ENCODE measurements around the gene MAN2A2. TPM values are rescaled to one million over a fixed set of nuclear protein-coding genes. Genes with fewer than 3 reads are reported as not detected.

Gene MAN2A2
- total and polyA plus RNA-seq, 9 of the 15 experiments (the other 6 are each of a cell fraction or from before 2014, with no cell fraction given) = 7.3 to 151 (median 43.4) TPM

DNA sequence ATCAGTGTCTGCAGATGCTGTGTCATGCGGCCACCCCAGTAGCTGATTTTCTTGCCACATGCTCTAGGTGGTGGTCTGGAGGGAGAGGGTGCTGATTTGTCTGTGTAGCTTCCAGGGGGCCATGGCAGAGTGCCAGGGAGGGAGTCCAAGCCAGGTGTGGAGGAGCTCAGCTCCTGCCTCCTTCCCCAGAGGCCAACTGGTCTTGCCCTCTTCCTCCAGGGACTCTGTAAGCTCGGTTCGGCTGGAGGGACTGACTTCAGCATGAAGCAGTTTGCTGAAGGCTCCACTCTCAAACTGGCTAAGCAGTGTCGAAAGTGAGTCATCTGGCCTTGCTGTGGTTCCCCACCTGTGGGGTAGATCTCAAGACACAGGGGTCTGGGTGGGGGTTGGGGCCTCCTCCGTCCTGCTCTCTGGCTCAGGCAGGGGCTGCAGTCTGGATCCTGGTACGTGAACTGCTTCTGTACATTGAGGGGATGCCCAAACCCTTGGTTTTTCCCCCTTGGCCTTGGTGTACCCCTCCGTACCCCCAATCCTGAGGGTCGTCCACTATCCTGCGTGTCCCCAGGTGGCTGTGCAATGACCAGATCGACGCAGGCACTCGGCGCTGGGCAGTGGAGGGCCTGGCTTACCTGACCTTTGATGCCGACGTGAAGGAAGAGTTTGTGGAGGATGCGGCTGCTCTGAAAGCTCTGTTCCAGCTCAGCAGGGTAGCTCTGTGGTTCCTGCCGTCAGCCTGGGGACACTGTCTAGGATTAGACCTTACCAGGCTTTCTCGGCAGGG, 44.7 kb downstream of the MAN2A2 start:
- H4K20me1 ChIP-seq (replicated peaks; ENCODE audit: control insufficient read depth, insufficient read depth, low read length) = 0 out of 2 replicates have a peak, but pooled peaks cover 5% of the 10 kb centered on the region
- intact Hi-C loops (cut with micrococcal nuclease) = loop anchor here (5.0 kb wide), 1 partner anchor 85 kb away; no protein-coding TSS in a partner anchor
- WGBS (ENCODE audit: insufficient coverage, low coverage, missing lambda C conversion rate) = 83% methylated on average over 18 of the region's 18 CpGs
- H2AFZ ChIP-seq (ENCODE audit: low read depth, low read length) = no peak overlapping the region
- no peak overlapping the region for H3K4me2 ChIP-seq (ENCODE audit: insufficient read depth, low read length)
- FAIRE-seq (no peak), DNase-seq (ENCODE audit: extremely low read depth in 1 of 4, low spot score in 3 of 4) (peak in 1 of 4 experiments; percentile 41), ATAC-seq (no peak; the same call in 2 of the 3 replicates)
- no peaks in the 10 kb centered on the region for H3K79me2 ChIP-seq (ENCODE audit: control insufficient read depth, insufficient read depth, low read length)
- ChIA-PET CTCF (ENCODE audit: low intra/inter-chr PET ratio) (no interaction called here), POLR2A (interaction anchor here (0.5 to 3.0 kb wide), 15 partner anchors 9 to 289 kb away, joined by 3 to 20 read pairs (median 3); partner anchors contain the start of genes HDDC3, UNC45A and VPS33B)
- H3K27me3 ChIP-seq (ENCODE audit: control insufficient read depth in 2 of 2, insufficient read depth in 2 of 2, low read length in 2 of 2) = no peaks in the 10 kb centered on the region
- peaks cover 13 to 32% of the 10 kb centered on the region in 2 experiments; a peak in 4 of 5 replicates for H3K4me1 ChIP-seq (replicated peaks in 1 of 2; ENCODE audit: control insufficient read depth in 2 of 2, insufficient read depth in 2 of 2, low read length in 2 of 2)
- H3K36me3 ChIP-seq (ENCODE audit: control insufficient read depth, insufficient read depth, low read length) = peaks cover 87% of the 10 kb centered on the region
- H3K27ac ChIP-seq (ENCODE audit: extremely low read depth, low read depth, low read length) = peak overlapping the region; percentile 58; the same call in 2 of the 3 replicates
- no TSS peak for BruUV-seq (replicated peaks)
- in situ Hi-C loops (cut with MboI) = no loop called here
- H3K4me3 ChIP-seq = no peak overlapping the region
- H3K9me3 ChIP-seq (replicated peaks; ENCODE audit: control insufficient read depth, insufficient read depth, low read depth, low read length) = no peaks in the 10 kb centered on the region
- H3K9ac ChIP-seq (ENCODE audit: insufficient read depth in 1 of 2, low read depth in 2 of 2, low read length in 2 of 2) = peak overlapping the region in 1 of 2 experiments; percentile 10; a peak in 2 of 4 replicates
- peaks cover 3% of the 10 kb centered on the region for H3K9me1 ChIP-seq (ENCODE audit: control insufficient read depth, insufficient read depth, low read length)
- TF ChIP-seq ZNF76 (CRISPR knock-in tag; IDR thresholded peaks at IDR 0.05; ENCODE audit: borderline replicate concordance) (no peak), TARDBP (IDR thresholded peaks at IDR 0.05) (no peak), MAFG (tag; conservative IDR thresholded peaks at IDR 0.05) (peak; percentile 57; the same call in 1 of the 2 replicates), HSF4 (CRISPR knock-in tag; IDR thresholded peaks at IDR 0.05; ENCODE audit: borderline replicate concordance) (no peak), SMC3 (conservative IDR thresholded peaks at IDR 0.05; ENCODE audit: insufficient read depth, low read depth, low read length) (no peak), MAFK (IDR thresholded peaks at IDR 0.05; ENCODE audit: low read length) (peak; percentile 61), BRF1 (IDR thresholded peaks at IDR 0.05; ENCODE audit: borderline replicate concordance, extremely low read depth, insufficient read length) (no peak), NR1H2 (CRISPR knock-in tag; IDR thresholded peaks at IDR 0.05) (no peak), POLR2G (IDR thresholded peaks at IDR 0.05; ENCODE audit: low read depth, low read length) (0 out of 2 replicates have a peak, but pooled peaks have one; percentile 21), NFE2 (IDR thresholded peaks at IDR 0.05; ENCODE audit: low read depth) (peak; percentile 67), EHMT2 (IDR thresholded peaks at IDR 0.05) (no peak), MYC (IDR thresholded peaks at IDR 0.05; ENCODE audit: low read depth, low read length) (peak; percentile 40; the same call in 1 of the 2 replicates), MYC (CRISPR knock-in tag; IDR thresholded peaks at IDR 0.05; ENCODE audit: borderline replicate concordance, low read depth) (no peak), BCOR (IDR thresholded peaks at IDR 0.05) (no peak), DPF2 (IDR thresholded peaks at IDR 0.05) (0 out of 2 replicates have a peak, but pooled peaks have one; percentile 19), PTBP1 (IDR thresholded peaks at IDR 0.05; ENCODE audit: low read depth, low read length) (no peak), ZNF830 (CRISPR knock-in tag; IDR thresholded peaks at IDR 0.05) (no peak), NFIC (IDR thresholded peaks at IDR 0.05) (peak; percentile 86), EP300 (IDR thresholded peaks at IDR 0.05; ENCODE audit: low read length) (no peak), GTF2E2 (tag; IDR thresholded peaks at IDR 0.05) (no peak)
- TF ChIP-seq, protein P1, sequence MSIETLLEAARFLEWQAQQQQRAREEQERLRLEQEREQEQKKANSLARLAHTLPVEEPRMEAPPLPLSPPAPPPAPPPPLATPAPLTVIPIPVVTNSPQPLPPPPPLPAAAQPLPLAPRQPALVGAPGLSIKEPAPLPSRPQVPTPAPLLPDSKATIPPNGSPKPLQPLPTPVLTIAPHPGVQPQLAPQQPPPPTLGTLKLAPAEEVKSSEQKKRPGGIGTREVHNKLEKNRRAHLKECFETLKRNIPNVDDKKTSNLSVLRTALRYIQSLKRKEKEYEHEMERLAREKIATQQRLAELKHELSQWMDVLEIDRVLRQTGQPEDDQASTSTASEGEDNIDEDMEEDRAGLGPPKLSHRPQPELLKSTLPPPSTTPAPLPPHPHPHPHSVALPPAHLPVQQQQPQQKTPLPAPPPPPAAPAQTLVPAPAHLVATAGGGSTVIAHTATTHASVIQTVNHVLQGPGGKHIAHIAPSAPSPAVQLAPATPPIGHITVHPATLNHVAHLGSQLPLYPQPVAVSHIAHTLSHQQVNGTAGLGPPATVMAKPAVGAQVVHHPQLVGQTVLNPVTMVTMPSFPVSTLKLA (conservative IDR thresholded peaks at IDR 0.05) = peak; percentile 58 to 69
- TF ChIP-seq, protein P2, sequence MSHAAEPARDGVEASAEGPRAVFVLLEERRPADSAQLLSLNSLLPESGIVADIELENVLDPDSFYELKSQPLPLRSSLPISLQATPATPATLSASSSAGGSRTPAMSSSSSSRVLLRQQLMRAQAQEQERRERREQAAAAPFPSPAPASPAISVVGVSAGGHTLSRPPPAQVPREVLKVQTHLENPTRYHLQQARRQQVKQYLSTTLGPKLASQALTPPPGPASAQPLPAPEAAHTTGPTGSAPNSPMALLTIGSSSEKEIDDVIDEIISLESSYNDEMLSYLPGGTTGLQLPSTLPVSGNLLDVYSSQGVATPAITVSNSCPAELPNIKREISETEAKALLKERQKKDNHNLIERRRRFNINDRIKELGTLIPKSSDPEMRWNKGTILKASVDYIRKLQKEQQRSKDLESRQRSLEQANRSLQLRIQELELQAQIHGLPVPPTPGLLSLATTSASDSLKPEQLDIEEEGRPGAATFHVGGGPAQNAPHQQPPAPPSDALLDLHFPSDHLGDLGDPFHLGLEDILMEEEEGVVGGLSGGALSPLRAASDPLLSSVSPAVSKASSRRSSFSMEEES (CRISPR knock-in tag; IDR thresholded peaks at IDR 0.05) = no peak
